Peyer's patch (tissue), 4 donors: ENCODE measurements around the gene GSG1. TPM values are rescaled to one million over a fixed set of nuclear protein-coding genes. Genes with fewer than 3 reads are reported as not detected.

Experiments used
- DNase-seq, 3 donors: peaks; one replicate each; pipeline ENCODE4 v3.0.0-alpha.2; 2017 to 2019
- H3K27ac ChIP-seq, 4 donors: fragments of 200-600 bp; sonication (generic); one replicate each; pipeline ENCODE4 v1.5.1; 2016 to 2019
- H3K27me3 ChIP-seq, 2 donors: fragments of 200-600 bp; sonication (generic); one replicate each; pipeline ENCODE4 v1.5.1; 2019
- H3K36me3 ChIP-seq, 3 donors: fragments of 200-600 bp; sonication (generic); one replicate each; pipeline ENCODE4 v1.5.1; 2016 to 2019
- H3K4me1 ChIP-seq, 4 donors: fragments of 200-600 bp; sonication (generic); one replicate each; pipeline ENCODE4 v1.5.1; 2016 to 2019
- H3K4me3 ChIP-seq, 4 donors: fragments of 200-600 bp; sonication (generic); 1 replicate in 3 of 4; 2 replicates in 1 of 4; pipeline ENCODE4 v1.5.1; 2016 to 2019; ENCODE audit warnings: mild to moderate bottlenecking in 1 of 4
- H3K9me3 ChIP-seq, 4 donors: fragments of 200-600 bp; sonication (generic); one replicate each; pipeline ENCODE4 v1.5.1; 2016 to 2019; ENCODE audit warnings: mild to moderate bottlenecking in 1 of 4
- POLR2A ChIP-seq, 2 donors: fragments of 450-650 bp; IDR thresholded peaks; one replicate each; pipeline ENCODE4 v1.5.1; 2017; ENCODE audit warnings: antibody characterized with exemption in 2 of 2, mild to moderate bottlenecking in 2 of 2, moderate library complexity in 2 of 2
- total RNA-seq, 4 donors: library from RNA; depleted of rRNA; stranded (reverse); fragments of >200 nt; gene quantifications; one replicate each; pipeline ENCODE4 v1.1.0, GENCODE V29; 2016
- TF ChIP-seq, protein P1 (sequence below), 6 experiments: fragments of 450-650 bp in 4 of 6; fragments of 200-600 bp in 2 of 6; sonication (generic) in 1 of 6; IDR thresholded peaks; one replicate each; pipeline ENCODE4 v1.5.1; 2017 to 2019; ENCODE audit warnings: antibody characterized with exemption in 6 of 6, mild to moderate bottlenecking in 3 of 6, moderate library complexity in 1 of 6

GSG1 gene
- total RNA-seq, 4 donors from 2014 or later, result 1.1 TPM; not detected in 3

DNA sequence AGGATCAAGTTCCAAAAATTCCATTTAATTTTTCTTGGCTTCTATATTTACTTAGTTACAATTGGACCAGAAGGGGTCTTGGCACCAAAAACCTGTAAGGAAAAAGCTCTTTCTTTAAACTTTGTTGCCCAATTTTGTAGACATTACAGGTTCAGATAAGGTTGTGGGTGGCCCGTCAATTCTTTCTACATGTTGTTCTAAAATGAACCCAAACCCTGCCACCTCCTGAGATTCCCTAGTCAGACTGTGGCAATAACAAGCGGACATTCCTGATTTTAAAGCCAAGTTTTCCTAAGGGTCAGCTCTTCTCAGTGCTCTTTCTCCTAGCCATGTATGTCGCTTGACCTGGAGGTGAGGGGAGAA is 45.0 kb upstream of the GSG1 start:
- DNase-seq, result no peak
- H3K4me1 ChIP-seq, result no peaks in the 10 kb centered on the region
- H3K9me3 ChIP-seq, result no peaks in the 10 kb centered on the region
- H3K36me3 ChIP-seq, result no peaks in the 10 kb centered on the region
- no peak overlapping the region for H3K4me3 ChIP-seq
- H3K27ac ChIP-seq, result peak overlapping the region in 2 of 4 donors; percentile 39 to 54
- H3K27me3 ChIP-seq, result no peaks in the 10 kb centered on the region
- TF ChIP-seq, protein P1, sequence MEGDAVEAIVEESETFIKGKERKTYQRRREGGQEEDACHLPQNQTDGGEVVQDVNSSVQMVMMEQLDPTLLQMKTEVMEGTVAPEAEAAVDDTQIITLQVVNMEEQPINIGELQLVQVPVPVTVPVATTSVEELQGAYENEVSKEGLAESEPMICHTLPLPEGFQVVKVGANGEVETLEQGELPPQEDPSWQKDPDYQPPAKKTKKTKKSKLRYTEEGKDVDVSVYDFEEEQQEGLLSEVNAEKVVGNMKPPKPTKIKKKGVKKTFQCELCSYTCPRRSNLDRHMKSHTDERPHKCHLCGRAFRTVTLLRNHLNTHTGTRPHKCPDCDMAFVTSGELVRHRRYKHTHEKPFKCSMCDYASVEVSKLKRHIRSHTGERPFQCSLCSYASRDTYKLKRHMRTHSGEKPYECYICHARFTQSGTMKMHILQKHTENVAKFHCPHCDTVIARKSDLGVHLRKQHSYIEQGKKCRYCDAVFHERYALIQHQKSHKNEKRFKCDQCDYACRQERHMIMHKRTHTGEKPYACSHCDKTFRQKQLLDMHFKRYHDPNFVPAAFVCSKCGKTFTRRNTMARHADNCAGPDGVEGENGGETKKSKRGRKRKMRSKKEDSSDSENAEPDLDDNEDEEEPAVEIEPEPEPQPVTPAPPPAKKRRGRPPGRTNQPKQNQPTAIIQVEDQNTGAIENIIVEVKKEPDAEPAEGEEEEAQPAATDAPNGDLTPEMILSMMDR (IDR thresholded peaks at IDR 0.05), result no peak

DNA sequence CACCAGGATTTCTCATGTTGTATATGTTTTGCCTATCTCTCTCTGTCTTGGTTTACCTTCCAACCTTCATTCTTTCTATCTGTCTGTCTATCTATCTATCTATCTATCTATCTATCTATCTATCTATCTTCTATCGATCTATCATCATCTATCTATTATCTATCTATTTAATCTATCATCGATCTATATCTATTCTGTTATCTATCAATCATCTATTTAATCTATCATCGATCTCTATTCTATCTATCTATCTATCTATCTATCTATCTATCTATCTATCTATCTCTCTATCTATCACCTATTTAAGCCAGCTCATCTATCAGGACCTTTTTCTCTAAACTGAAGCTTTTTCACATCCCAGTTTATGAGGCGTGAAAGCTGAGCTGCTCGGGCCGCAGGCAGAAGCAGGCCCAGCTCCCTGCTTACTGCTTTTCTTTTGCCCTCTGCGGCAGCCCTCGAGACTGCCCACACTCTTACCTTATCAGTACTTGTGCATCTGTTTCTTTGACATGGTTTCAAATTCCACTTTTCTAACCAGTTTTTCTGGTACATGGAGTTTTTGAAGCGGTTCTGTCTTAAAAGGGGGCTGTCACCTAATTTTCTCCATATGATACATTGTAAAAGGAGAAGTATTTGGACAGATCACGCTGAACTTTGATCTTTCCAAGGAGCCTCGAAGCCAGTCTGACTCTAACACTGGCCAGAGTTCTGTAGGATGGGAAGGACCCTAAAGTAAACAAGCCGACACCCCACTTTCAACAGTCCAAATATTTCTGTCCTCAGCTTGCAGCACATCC is 44.4 kb upstream of the GSG1 start:
- Histone ChIP-seq H3K4me3 (no peak overlapping the region), H3K36me3 (no peaks in the 10 kb centered on the region), H3K9me3 (no peaks in the 10 kb centered on the region), H3K27ac (peak overlapping the region in 1 of 4 donors; percentile 54), H3K4me1 (no peaks in the 10 kb centered on the region), H3K27me3 (no peaks in the 10 kb centered on the region)
- TF ChIP-seq POLR2A (IDR thresholded peaks at IDR 0.05), result no peak
- TF ChIP-seq, protein P1 (IDR thresholded peaks at IDR 0.05), result no peak
- no peak for DNase-seq

DNA sequence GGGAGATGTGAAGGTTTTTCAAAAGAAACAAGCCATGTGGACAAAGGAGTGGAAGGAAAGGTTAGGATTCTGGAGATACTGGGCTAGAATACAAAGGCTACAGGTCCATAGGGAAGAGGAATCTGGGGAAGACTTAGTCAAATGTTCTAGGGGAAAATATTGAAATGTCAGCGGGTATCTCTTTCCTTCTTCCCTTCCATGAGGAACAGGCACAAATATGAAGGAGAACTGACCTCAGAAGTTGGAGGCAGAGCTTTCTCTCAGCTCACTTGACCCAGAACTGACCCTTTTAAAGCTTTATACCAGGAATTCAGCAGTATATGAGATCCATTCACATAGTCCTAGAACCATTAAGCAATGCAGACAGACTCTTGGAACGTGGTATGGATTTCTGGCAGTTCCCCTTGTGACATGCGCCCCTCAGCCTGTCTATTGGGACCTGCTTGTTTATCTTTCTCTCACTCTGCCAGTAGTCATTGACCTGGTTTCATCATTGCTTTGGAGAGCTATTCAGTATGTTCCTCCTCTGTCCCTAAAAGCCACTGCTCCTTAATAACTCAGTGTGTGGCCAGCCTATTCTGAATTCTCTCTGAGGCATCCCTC is 43.0 kb upstream of the GSG1 start:
- Histone ChIP-seq H3K36me3 (no peaks in the 10 kb centered on the region), H3K4me3 (no peak overlapping the region), H3K4me1 (no peaks in the 10 kb centered on the region), H3K9me3 (no peaks in the 10 kb centered on the region), H3K27ac (peak overlapping the region in 1 of 4 donors; percentile 53), H3K27me3 (no peaks in the 10 kb centered on the region)
- DNase-seq, result no peak
- no peak for TF ChIP-seq POLR2A (IDR thresholded peaks at IDR 0.05)
- TF ChIP-seq, protein P1 (IDR thresholded peaks at IDR 0.05), result no peak

DNA sequence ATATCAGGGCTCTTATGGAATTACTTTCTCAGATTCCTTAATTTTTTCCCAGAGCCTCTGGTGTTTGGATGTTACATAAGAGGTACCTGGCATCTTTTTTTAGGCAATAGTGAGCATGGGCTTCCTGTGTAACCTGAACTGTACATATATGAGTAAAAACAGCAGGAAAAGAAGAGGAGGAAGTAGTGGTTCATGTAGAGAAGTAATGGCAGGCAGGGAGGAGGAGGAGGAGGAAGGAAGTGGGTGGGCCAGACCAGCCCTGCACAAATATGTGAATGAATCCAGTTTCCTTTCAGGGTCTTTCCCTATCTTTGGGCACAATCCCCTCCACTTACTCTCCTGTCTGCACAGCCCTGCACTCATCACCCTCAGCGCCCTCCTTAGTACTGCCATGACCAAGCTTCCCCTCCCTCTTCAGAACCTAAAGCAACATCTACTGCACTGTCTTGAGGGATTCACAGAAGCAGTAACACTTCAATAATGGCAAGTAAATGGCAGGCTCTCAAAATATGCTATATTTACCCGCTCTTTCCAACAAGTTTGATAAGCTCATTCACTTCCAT is 40.9 kb upstream of the GSG1 start:
- TF ChIP-seq, protein P1 (IDR thresholded peaks at IDR 0.05), result no peak
- TF ChIP-seq POLR2A (IDR thresholded peaks at IDR 0.05), result no peak
- Histone ChIP-seq H3K36me3 (no peaks in the 10 kb centered on the region), H3K27me3 (no peaks in the 10 kb centered on the region), H3K4me3 (no peak overlapping the region), H3K9me3 (no peaks in the 10 kb centered on the region), H3K4me1 (no peaks in the 10 kb centered on the region), H3K27ac (no peak overlapping the region)
- DNase-seq, result no peak

DNA sequence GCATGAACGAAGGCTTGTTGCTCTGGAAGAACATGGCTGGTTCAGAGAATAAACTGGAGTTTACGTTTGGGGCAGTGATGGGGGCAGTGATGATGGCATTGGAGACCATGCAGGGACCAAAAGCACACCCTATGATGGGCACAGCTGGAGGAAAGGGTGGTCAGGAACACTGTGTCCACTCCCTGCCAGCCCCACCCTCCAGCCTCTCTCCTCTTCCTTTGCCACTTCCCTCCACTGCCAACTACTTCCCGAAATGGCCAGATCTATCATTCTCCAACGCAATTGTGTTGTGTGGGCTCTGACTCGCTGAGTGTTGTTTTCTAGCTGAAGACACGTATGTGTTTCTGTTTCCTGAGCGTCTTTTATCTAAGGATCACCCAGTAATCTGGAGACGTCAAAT is 39.3 kb upstream of the GSG1 start:
- H3K9me3 ChIP-seq, result no peaks in the 10 kb centered on the region
- H3K36me3 ChIP-seq, result no peaks in the 10 kb centered on the region
- no peak overlapping the region for H3K4me3 ChIP-seq
- H3K4me1 ChIP-seq, result no peaks in the 10 kb centered on the region
- H3K27ac ChIP-seq, result no peak overlapping the region
- no peaks in the 10 kb centered on the region for H3K27me3 ChIP-seq
- no peak for DNase-seq
- TF ChIP-seq, protein P1 (IDR thresholded peaks at IDR 0.05), result no peak
- no peak for TF ChIP-seq POLR2A (IDR thresholded peaks at IDR 0.05)
